Measurements from ENCODE around the gene CLCF1.
"Not testable (repeated sequence)": the region's sequence is repeated elsewhere in the genome, so short reads cannot be mapped to it uniquely, and the experiment has no call there.

The CLCF1 gene

GRCh38 chr11:67322049-67322448 is 51.3 kb downstream of the CLCF1 start:
- DNase-seq: no peak

GRCh38 chr11:67321313-67321871 is 52.0 kb downstream of the CLCF1 start:
- DNase-seq: no peak

- DNase-seq: no peak
Measured at GRCh38 chr11:67320691-67321090, 52.7 kb downstream of the CLCF1 start.

- no peak for DNase-seq
Measured at GRCh38 chr11:67320011-67320410, 53.4 kb downstream of the CLCF1 start.

GRCh38 chr11:67318876-67319275 is 54.5 kb downstream of the CLCF1 start:
- DNase-seq: not testable (repeated sequence)

GRCh38 chr11:67317888-67318555 is 55.4 kb downstream of the CLCF1 start:
- no peak for DNase-seq

- DNase-seq: peak; percentile 100
Measured at GRCh38 chr11:67317205-67317887, 56.1 kb downstream of the CLCF1 start.

- DNase-seq: no peak
Measured at GRCh38 chr11:67316882-67317204, 56.6 kb downstream of the CLCF1 start.

- no peak for DNase-seq
Measured at GRCh38 chr11:67315325-67315909, 58.0 kb downstream of the CLCF1 start.

- DNase-seq: no peak
Measured at GRCh38 chr11:67314218-67314617, 59.2 kb downstream of the CLCF1 start.
